A673 (cell line): ENCODE data around the gene MPO. TPM values are rescaled to one million over a fixed set of nuclear protein-coding genes. Genes with fewer than 3 reads are reported as not detected.

Experiments used
- BruUV-seq: library from RNA; stranded (reverse); fragments of 400-500 nt; replicated peaks from 2 replicates; lab custom pipeline; 2021; lab: Mats Ljungman, UMichigan
- CTCF ChIA-PET: fragments of 300-600 bp; sonication (Branson Sonifier 250); formaldehyde crosslinking; loops from one replicate; lab custom pipeline; 2022; ENCODE audit warnings: antibody characterized with exemption; lab: Charles Lee
- POLR2A ChIA-PET: fragments of 300-600 bp; sonication (Branson Sonifier 250); formaldehyde crosslinking; loops from one replicate; lab custom pipeline; 2022; ENCODE audit warnings: antibody characterized with exemption; ENCODE audit not compliant: low non-redundant PET; lab: Charles Lee
- DNase-seq: peaks from one replicate; pipeline ENCODE4 v3.0.0-alpha.2; 2015; ENCODE audit warnings: low spot score
- H3K27ac ChIP-seq: fragments of 200-600 bp; sonication (generic); 2 replicates; pipeline ENCODE4 v1.5.1; 2016; ENCODE audit warnings: mixed run types, low read depth, mild to moderate bottlenecking, mixed read lengths, antibody characterized with exemption, low read length; ENCODE audit not compliant: poor library complexity, severe bottlenecking
- H3K27me3 ChIP-seq: fragments of 200-600 bp; sonication (generic); replicated peaks from 2 replicates; pipeline ENCODE4 v1.6.1; 2017; ENCODE audit warnings: mixed run types, low read depth, mild to moderate bottlenecking, mixed read lengths, antibody characterized with exemption, low read length; ENCODE audit not compliant: insufficient read depth, poor library complexity
- H3K36me3 ChIP-seq: fragments of 200-600 bp; sonication (generic); 2 replicates; pipeline ENCODE4 v1.6.1; 2016; ENCODE audit warnings: mixed run types, mild to moderate bottlenecking, mixed read lengths, antibody characterized with exemption, low read length; ENCODE audit not compliant: insufficient read depth, poor library complexity, severe bottlenecking
- H3K4me1 ChIP-seq: fragments of 200-600 bp; sonication (generic); 2 replicates; pipeline ENCODE4 v1.6.1; 2017; ENCODE audit warnings: mixed run types, mild to moderate bottlenecking, mixed read lengths, antibody characterized with exemption, low read length; ENCODE audit not compliant: insufficient read depth, poor library complexity, severe bottlenecking
- H3K4me3 ChIP-seq: fragments of 200-600 bp; sonication (generic); 2 replicates; pipeline ENCODE4 v1.5.1; 2016; ENCODE audit warnings: low read depth, mixed run types, mild to moderate bottlenecking, mixed read lengths, low read length; ENCODE audit not compliant: poor library complexity, severe bottlenecking
- H3K9me3 ChIP-seq: fragments of 200-600 bp; sonication (generic); 2 replicates; pipeline ENCODE4 v1.6.1; 2016; ENCODE audit warnings: mixed run types, low read depth, mild to moderate bottlenecking, mixed read lengths, antibody characterized with exemption, low read length; ENCODE audit not compliant: poor library complexity, severe bottlenecking
- EZH2 ChIP-seq: fragments of 200-600 bp; sonication (generic); IDR thresholded peaks from 2 replicates; pipeline ENCODE4 v1.6.1; 2017; ENCODE audit warnings: borderline replicate concordance, low read depth, mild to moderate bottlenecking, mixed read lengths, antibody characterized with exemption, low read length; ENCODE audit not compliant: poor library complexity, severe bottlenecking
- intact Hi-C: fragments of 100-400 bp; cut with micrococcal nuclease; formaldehyde crosslinking; loops from one replicate; pipeline ENCODE4 v1.10.0; 2022; ENCODE audit not compliant: unreplicated experiment
- total RNA-seq: library from RNA; stranded (reverse); gene quantifications from 2 replicates; pipeline ENCODE4 v1.2.3, GENCODE V29; 2021
- TF ChIP-seq, protein P1 (sequence below): fragments of 300-800, 200-600 bp; sonication (generic); conservative IDR thresholded peaks from 2 replicates; pipeline ENCODE4 v1.5.1; 2017; ENCODE audit warnings: low read depth, mild to moderate bottlenecking, antibody characterized with exemption, low read length, moderate library complexity, mixed read lengths

Gene MPO
- total RNA-seq, 1 experiment from 2014 or later: not detected

DNA sequence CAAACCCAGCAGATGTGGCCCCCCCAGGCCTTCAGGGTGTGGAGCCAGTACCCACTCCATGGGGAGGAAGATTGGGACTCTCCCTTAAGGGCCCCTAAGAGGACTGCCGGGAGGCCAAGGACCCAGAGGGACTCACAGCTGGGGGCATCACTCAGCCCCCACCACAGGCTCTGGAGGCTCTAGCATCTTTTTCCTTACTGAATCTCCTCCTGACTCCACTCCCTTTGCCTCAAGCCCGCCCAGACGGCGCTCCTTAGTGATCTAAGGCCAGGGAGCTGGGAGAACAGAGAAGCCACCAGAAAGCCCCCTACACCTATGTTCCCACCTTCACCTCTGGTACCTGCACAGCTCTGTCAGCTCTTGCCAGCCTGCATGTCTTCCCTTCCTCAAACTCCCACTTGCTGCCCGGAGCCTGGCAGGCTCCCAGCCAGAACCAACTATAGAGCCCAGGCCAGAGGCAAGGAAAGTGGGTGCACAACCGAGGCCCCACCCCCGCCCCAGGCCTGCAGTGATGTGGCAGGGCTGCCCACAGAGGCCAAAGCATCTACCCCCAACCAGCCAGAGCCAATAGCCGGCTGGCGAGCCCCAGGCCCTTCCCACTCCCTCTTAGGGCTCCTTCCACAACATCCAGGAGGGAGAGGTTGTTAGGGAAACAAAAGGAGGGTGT lies 22.3 kb upstream of the MPO start:
- Histone ChIP-seq H3K36me3 (no peaks in the 10 kb centered on the region), H3K4me1 (no peaks in the 10 kb centered on the region), H3K27me3 (peaks cover 10% of the 10 kb centered on the region), H3K9me3 (no peaks in the 10 kb centered on the region), H3K4me3 (no peak overlapping the region), H3K27ac (no peak overlapping the region)
- POLR2A ChIA-PET: no interaction called here
- intact Hi-C loops: loop anchor here (5.0 kb wide), 1 partner anchor 144 kb away; no protein-coding TSS in a partner anchor
- no peak for TF ChIP-seq EZH2
- TF ChIP-seq, protein P1, sequence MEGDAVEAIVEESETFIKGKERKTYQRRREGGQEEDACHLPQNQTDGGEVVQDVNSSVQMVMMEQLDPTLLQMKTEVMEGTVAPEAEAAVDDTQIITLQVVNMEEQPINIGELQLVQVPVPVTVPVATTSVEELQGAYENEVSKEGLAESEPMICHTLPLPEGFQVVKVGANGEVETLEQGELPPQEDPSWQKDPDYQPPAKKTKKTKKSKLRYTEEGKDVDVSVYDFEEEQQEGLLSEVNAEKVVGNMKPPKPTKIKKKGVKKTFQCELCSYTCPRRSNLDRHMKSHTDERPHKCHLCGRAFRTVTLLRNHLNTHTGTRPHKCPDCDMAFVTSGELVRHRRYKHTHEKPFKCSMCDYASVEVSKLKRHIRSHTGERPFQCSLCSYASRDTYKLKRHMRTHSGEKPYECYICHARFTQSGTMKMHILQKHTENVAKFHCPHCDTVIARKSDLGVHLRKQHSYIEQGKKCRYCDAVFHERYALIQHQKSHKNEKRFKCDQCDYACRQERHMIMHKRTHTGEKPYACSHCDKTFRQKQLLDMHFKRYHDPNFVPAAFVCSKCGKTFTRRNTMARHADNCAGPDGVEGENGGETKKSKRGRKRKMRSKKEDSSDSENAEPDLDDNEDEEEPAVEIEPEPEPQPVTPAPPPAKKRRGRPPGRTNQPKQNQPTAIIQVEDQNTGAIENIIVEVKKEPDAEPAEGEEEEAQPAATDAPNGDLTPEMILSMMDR: no peak
- no peak for DNase-seq
- CTCF ChIA-PET: no interaction called here
- BruUV-seq: no TSS peak

GRCh38 chr17:58302171-58302918 lies 21.6 kb upstream of the MPO start:
- Histone ChIP-seq H3K4me1 (no peaks in the 10 kb centered on the region), H3K4me3 (no peak overlapping the region), H3K36me3 (no peaks in the 10 kb centered on the region), H3K27ac (no peak overlapping the region), H3K27me3 (peaks cover 13% of the 10 kb centered on the region), H3K9me3 (no peaks in the 10 kb centered on the region)
- DNase-seq: no peak
- intact Hi-C loops: loop anchor here (5.0 kb wide), 1 partner anchor 145 kb away; no protein-coding TSS in a partner anchor
- CTCF ChIA-PET: no interaction called here
- BruUV-seq: no TSS peak
- POLR2A ChIA-PET: no interaction called here
- no peak for TF ChIP-seq EZH2
- TF ChIP-seq, protein P1: no peak

GRCh38 chr17:58301504-58302150 lies 20.9 kb upstream of the MPO start:
- CTCF ChIA-PET: no interaction called here
- no peak for TF ChIP-seq EZH2
- TF ChIP-seq, protein P1: no peak
- Histone ChIP-seq H3K4me3 (no peak overlapping the region), H3K9me3 (no peaks in the 10 kb centered on the region), H3K27me3 (peaks cover 13% of the 10 kb centered on the region), H3K27ac (no peak overlapping the region), H3K36me3 (no peaks in the 10 kb centered on the region), H3K4me1 (no peaks in the 10 kb centered on the region)
- BruUV-seq: no TSS peak
- POLR2A ChIA-PET: no interaction called here
- no peak for DNase-seq
- intact Hi-C loops: loop anchor here (5.0 kb wide), 1 partner anchor 146 kb away; no protein-coding TSS in a partner anchor
